NOMO-1 treated with dmso at 0.1 percent for 144 hours (cell line): ENCODE results near the gene ARL17B.
A peak's percentile ranks its signal among the peaks of the same experiment; 100 is the strongest.
"Not testable (repeated sequence)": the region's sequence is repeated elsewhere in the genome, so short reads cannot be mapped to it uniquely, and the experiment has no call there.

Source experiments
- DNase-seq: peaks from one replicate; lab custom pipeline; 2025; ENCODE audit not compliant: unreplicated experiment; lab: John Stamatoyannopoulos, UW

The ARL17B gene

DNA sequence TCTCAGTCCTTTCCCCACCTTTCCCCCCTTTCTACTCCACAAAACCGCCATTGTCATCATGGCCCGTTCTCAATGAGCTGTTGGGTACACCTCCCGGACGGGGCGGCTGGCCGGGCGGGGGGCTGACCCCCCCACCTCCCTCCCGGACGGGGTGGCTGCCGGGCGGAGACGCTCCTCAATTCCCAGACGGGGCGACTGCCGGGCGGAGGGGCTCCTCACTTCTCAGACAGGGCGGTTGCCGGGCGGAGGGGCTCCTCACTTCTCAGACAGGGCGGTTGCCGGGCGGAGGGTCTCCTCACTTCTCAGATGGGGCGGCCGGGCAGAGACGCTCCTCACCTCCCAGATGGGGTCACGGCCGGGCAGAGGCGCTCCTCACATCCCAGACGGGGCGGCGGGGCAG, 108.8 kb downstream of the ARL17B start:
- not testable (repeated sequence) for DNase-seq

DNA sequence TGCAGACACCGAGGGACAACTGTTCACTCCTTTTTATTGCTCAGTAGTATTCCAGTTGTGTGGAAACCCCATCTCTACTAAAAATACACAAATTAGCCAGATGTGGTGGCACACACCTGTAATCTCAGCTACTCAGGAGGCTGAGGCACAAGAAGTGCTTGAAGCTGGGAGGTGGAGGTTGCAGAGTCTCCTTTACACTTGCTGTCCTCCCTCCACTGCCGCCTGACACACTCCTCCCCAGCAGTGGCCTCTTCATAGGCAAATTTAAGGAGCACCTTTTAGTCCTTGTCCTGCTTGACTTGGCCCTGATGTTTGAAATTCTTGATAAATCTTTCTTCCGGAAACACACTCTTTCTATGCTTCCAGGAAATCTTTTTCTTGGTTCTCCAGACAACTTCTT, 112.4 kb downstream of the ARL17B start:
- DNase-seq = not testable (repeated sequence)

DNA sequence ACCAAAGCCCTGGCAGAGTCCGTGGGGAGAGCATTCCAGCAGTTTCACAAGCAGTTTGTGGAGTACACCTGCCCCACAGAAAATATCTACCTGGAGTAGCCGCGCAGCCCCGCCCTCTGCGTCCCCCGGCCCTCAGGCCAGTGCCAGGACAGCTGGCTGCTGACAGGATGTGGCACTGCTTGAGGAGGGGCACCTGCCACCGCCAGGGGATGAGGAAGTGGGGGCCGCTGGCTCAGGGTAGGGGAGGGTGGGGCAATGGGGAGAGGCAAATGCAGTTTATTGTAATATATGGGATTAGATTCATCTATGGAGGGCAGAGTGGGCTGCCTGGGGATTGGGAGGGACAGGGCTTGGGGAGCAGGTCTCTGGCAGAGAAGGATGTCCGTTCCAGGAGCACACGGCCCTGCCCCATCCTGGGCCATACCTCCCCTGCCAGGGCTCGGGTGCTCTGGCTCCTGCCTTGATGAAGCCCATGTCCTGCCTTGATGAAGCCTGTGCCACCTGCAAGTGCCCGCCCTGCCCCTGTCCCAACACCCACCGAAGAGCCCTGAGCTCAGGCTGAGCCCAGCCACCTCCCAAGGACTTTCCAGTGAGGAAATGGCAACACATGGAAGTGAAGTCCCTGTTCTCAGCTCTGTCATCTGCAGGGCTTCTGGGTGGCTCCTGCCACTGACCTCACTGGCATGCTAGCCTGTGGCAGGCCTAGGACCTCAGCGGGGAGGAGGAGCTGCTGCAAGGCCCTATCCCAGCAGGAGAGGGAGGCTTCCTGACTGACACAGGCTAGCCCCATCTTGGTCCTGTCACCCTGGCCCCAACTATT, 116.4 kb downstream of the ARL17B start:
- DNase-seq = not testable (repeated sequence)

DNA sequence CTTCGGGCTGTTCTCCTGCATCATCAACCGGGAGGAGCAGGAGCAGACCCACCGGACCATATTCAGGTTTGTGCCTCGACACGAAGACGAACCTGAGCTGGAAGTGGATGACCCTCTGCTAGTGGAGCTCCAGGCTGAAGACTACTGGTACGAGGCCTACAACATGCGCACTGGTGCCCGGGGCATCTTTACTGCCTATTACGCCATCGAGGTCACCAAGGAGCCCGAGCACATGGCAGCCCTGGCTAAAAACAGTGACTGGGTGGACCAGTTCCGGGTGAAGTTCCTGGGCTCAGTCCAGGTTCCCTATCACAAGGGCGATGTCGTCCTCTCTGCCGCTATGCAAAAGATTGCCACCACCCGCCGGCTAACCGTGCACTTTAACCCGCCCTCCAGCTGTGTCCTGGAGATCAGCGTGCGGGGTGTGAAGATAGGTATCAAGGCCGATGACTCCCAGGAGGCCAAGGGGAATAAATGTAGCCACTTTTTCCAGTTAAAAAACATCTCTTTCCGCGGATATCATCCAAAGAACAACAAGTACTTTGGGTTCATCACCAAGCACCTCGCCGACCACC, 117.1 kb downstream of the ARL17B start:
- not testable (repeated sequence) for DNase-seq

DNA sequence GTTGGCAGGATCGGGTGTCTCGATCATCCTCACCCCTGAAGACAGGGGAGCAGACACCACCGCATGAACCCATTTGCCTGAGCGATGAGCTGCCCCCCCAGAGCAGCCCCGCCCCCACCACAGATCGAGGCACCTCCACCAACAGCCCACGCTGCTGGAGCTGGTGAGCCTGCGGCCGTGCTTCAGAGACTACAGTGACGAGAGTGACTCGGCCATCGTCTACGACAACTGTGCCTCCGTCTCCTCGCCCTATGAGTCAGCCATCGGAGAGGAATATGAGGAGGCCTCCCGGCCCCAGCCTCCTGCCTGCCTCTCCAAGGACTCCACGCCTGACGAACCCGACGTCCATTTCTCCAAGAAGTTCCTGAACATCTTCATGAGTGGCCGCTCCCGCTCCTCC, 117.6 kb downstream of the ARL17B start:
- not testable (repeated sequence) for DNase-seq

DNA sequence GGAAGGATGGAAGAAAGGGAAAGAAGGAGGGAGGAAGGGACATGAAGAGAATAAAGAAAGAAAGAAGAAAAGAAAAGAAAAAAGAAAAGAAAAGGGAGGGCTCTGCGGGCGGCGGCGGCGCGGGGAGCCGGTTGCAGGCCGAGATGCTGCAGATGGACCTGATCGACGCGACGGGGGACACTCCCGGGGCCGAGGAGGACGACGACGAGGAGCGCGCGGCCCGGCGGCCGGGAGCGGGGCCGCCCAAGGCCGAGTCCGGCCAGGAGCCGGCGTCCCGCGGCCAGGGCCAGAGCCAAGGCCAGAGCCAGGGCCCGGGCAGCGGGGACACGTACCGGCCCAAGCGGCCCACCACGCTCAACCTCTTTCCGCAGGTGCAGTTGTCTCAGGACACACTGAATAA, 118.1 kb downstream of the ARL17B start:
- DNase-seq = not testable (repeated sequence)

DNA sequence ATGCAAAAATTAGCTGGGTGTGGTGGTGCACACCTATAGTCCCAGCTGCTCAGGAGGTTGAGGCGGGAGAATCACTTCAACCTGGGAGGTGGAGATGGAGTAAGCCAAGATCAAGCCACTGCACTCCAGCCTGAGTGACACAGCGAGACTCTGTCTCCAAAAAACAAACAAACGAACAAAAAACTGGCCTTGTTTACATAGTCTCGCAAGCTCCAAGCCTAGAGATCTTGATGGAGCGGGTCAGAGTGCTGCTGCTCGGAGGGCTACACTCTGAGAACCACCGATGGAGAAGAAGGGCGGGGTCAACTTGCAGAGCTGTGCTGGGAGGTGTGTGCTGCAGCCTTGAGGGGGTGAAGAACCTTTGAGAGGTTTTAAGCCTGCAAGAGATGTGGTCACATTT, 130.2 kb downstream of the ARL17B start:
- not testable (repeated sequence) for DNase-seq

DNA sequence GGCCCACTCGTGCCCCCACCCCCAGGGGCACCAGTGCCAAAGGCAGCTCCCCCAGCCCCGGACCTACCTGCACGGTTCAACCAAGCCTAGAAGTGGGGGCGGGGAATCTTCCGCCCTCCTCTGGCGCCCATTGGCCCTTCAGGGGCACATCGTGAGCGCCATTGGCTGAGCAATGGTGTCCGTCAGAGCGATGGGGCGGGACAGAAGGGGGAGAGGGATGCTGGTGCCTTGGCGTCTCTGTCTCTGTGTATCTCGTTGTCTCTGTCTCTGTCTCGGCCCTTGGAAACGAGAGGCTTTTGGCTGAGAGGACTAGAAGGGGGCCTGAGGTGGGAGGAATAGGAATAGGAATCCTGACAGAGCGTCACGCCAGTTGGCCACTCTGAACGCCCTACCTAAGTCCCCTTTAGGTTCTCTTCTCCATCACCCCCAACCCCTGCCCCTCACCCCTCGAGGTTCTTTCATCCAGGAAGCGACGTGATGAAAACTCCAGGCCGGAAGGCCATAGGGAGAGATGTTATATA, 136.2 kb downstream of the ARL17B start:
- peak; percentile 60 for DNase-seq

DNA sequence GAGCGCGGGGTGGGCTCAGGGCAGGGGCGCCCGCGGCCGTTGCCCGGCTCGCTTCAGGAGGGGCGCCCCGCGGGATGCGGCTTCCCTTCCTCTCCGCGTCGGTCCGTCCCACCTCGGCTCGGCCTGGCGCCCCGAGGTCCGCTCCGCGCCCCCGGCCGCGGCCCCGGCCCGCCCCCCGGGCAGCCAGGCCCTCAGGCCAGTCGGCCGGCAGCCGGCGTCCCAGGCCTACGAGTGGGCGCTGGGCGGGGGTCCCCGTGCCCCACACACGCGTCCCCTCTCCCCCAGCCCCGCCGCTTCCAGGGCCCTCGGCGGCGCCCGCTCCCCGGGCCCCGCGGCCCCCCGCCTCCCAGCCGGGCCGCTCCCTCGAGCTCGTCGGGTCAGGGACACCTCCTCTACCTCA, 136.7 kb downstream of the ARL17B start:
- DNase-seq = not testable (repeated sequence)
